Activated CD4-positive, alpha-beta memory T cell treated with anti-CD3 and anti-CD28 coated beads for 36 hours (primary cell): ENCODE data around the gene CHD8. TPM values are rescaled to one million over a fixed set of nuclear protein-coding genes. Genes with fewer than 3 reads are reported as not detected.
"Not testable (repeated sequence)": the region's sequence is repeated elsewhere in the genome, so short reads cannot be mapped to it uniquely, and the experiment has no call there.

Experiments used
- CTCF ChIA-PET: fragments of 350-600 bp; sonication (Branson Sonifier 250); formaldehyde crosslinking; loops from one replicate; lab custom pipeline; 2021; ENCODE audit warnings: antibody characterized with exemption, inconsistent platforms; lab: Charles Lee
- POLR2A ChIA-PET: fragments of 350-600 bp; sonication (Branson Sonifier 250); formaldehyde crosslinking; loops from one replicate; lab custom pipeline; 2021; ENCODE audit warnings: antibody characterized with exemption; lab: Charles Lee
- DNase-seq: peaks from one replicate; pipeline ENCODE4 v3.0.0-alpha.2; 2020
- H3K27ac Mint-ChIP-seq: one replicate; pipeline ENCODE4 v1.8.0; 2021; ENCODE audit warnings: mixed read lengths
- H3K27me3 Mint-ChIP-seq: one replicate; pipeline ENCODE4 v1.8.0; 2021; ENCODE audit warnings: mixed read lengths
- H3K36me3 Mint-ChIP-seq: one replicate; pipeline ENCODE4 v1.8.0; 2021; ENCODE audit warnings: mixed read lengths
- H3K4me1 Mint-ChIP-seq: one replicate; pipeline ENCODE4 v1.8.0; 2021; ENCODE audit warnings: low read depth, mixed read lengths
- H3K4me3 Mint-ChIP-seq: one replicate; pipeline ENCODE4 v1.8.0; 2021; ENCODE audit warnings: mild to moderate bottlenecking, mixed read lengths
- H3K9me3 Mint-ChIP-seq: one replicate; pipeline ENCODE4 v1.8.0; 2021; ENCODE audit warnings: mixed read lengths
- intact Hi-C: fragments of 100-400 bp; cut with micrococcal nuclease; formaldehyde crosslinking; loops from one replicate; pipeline ENCODE4 v1.15.1; 2023
- total RNA-seq, 2 experiments: library from RNA; stranded (reverse); gene quantifications; one replicate each; pipeline ENCODE4 v1.2.3, GENCODE V29; 2021

CHD8 gene
- total RNA-seq, 2 experiments from 2014 or later, result 80.1 to 87.7 TPM

GRCh38 chr14:21476523-21476924 lies 20.6 kb upstream of the CHD8 start:
- Mint-ChIP-seq H3K36me3 (peaks cover 14% of the 10 kb centered on the region), H3K27ac (peak overlapping the region; percentile 95), H3K9me3 (no peaks in the 10 kb centered on the region), H3K27me3 (no peaks in the 10 kb centered on the region), H3K4me1 (peaks cover 31% of the 10 kb centered on the region), H3K4me3 (peak overlapping the region; percentile 99)
- CTCF ChIA-PET, result interaction anchor here (0.6 to 4.0 kb wide), 9 partner anchors 20 to 49 kb away, joined by 3 to 35 read pairs (median 6); partner anchors contain the start of genes CHD8 and METTL3
- intact Hi-C loops, result loop anchor here (1.0 to 10.0 kb wide), 5 partner anchors 39 to 1988 kb away; partner anchors contain the start of genes NGDN and SUPT16H
- no peak for DNase-seq
- POLR2A ChIA-PET, result interaction anchor here (0.8 to 2.5 kb wide), 7 partner anchors 11 to 212 kb away, joined by 3 to 10 read pairs (median 5); partner anchors contain the start of genes CHD8 and METTL3

GRCh38 chr14:21475767-21476522 lies 20.0 kb upstream of the CHD8 start:
- no peak for DNase-seq
- intact Hi-C loops, result loop anchor here (1.0 to 10.0 kb wide), 5 partner anchors 39 to 1989 kb away; partner anchors contain the start of genes NGDN and SUPT16H
- Mint-ChIP-seq H3K4me3 (peak overlapping the region; percentile 99), H3K27me3 (no peaks in the 10 kb centered on the region), H3K9me3 (no peaks in the 10 kb centered on the region), H3K4me1 (peaks cover 29% of the 10 kb centered on the region), H3K36me3 (peaks cover 14% of the 10 kb centered on the region), H3K27ac (peak overlapping the region; percentile 95)
- ChIA-PET CTCF (interaction anchor here (0.6 to 4.0 kb wide), 9 partner anchors 20 to 50 kb away, joined by 3 to 35 read pairs (median 6); partner anchors contain the start of genes CHD8 and METTL3), POLR2A (interaction anchor here (0.8 to 2.5 kb wide), 6 partner anchors 18 to 211 kb away, joined by 3 to 10 read pairs (median 4); partner anchors contain the start of genes CHD8 and METTL3)

- peaks cover 20% of the 10 kb centered on the region for H3K36me3 Mint-ChIP-seq
- no peaks in the 10 kb centered on the region for H3K4me1 Mint-ChIP-seq
- no peak overlapping the region for H3K27ac Mint-ChIP-seq
- intact Hi-C loops, result no loop called here
- no peaks in the 10 kb centered on the region for H3K9me3 Mint-ChIP-seq
- no peak overlapping the region for H3K4me3 Mint-ChIP-seq
- ChIA-PET POLR2A (no interaction called here), CTCF (no interaction called here)
- H3K27me3 Mint-ChIP-seq, result no peaks in the 10 kb centered on the region
- no peak for DNase-seq
These were observed 11.7 kb upstream of the CHD8 start for GRCh38 chr14:21467616-21468015.

GRCh38 chr14:21455592-21455911 lies 371 bp downstream of the CHD8 start:
- H3K27ac Mint-ChIP-seq, result peak overlapping the region; percentile 98
- intact Hi-C loops, result loop anchor here (2.0 to 10.0 kb wide), 3 partner anchors 147 to 1129 kb away; partner anchors contain the start of gene DAD1
- peaks cover 10% of the 10 kb centered on the region for H3K36me3 Mint-ChIP-seq
- H3K4me3 Mint-ChIP-seq, result peak overlapping the region; percentile 91
- DNase-seq, result no peak
- H3K9me3 Mint-ChIP-seq, result no peaks in the 10 kb centered on the region
- ChIA-PET POLR2A (interaction anchor here (1.0 to 2.6 kb wide), 7 partner anchors 11 to 71 kb away, joined by 3 to 30 read pairs (median 4); partner anchors contain the start of genes METTL3, RAB2B, SUPT16H and TOX4), CTCF (interaction anchor here (0.6 to 3.7 kb wide), 20 partner anchors 10 to 619 kb away, joined by 3 to 34 read pairs (median 4); partner anchors contain the start of genes METTL3, RAB2B, SALL2 and TOX4)
- peaks cover 35% of the 10 kb centered on the region for H3K4me1 Mint-ChIP-seq
- H3K27me3 Mint-ChIP-seq, result no peaks in the 10 kb centered on the region

GRCh38 chr14:21454843-21455544 lies 929 bp downstream of the CHD8 start:
- POLR2A ChIA-PET, result interaction anchor here (1.0 to 2.6 kb wide), 8 partner anchors 12 to 221 kb away, joined by 3 to 30 read pairs (median 4); partner anchors contain the start of genes METTL3, RAB2B, SUPT16H and TOX4
- DNase-seq, result peak; percentile 55
- H3K4me1 Mint-ChIP-seq, result peaks cover 40% of the 10 kb centered on the region
- H3K27ac Mint-ChIP-seq, result peak overlapping the region; percentile 98
- no peaks in the 10 kb centered on the region for H3K9me3 Mint-ChIP-seq
- CTCF ChIA-PET, result interaction anchor here (0.9 to 3.7 kb wide), 11 partner anchors 9 to 71 kb away, joined by 3 to 34 read pairs (median 7); partner anchors contain the start of genes METTL3, RAB2B, SALL2 and TOX4
- peak overlapping the region; percentile 91 for H3K4me3 Mint-ChIP-seq
- no peaks in the 10 kb centered on the region for H3K27me3 Mint-ChIP-seq
- peaks cover 9% of the 10 kb centered on the region for H3K36me3 Mint-ChIP-seq
- intact Hi-C loops, result loop anchor here (1.0 to 10.0 kb wide), 5 partner anchors 41 to 1130 kb away; partner anchors contain the start of gene DAD1

- CTCF ChIA-PET, result interaction anchor here (0.7 to 1.4 kb wide), 3 partner anchors 13 to 185 kb away, joined by 3 read pairs; no protein-coding TSS in a partner anchor
- POLR2A ChIA-PET, result interaction anchor here (1.5 kb wide), 1 partner anchor 13 kb away, joined by 8 read pairs; no protein-coding TSS in a partner anchor
- intact Hi-C loops, result loop anchor here (1.0 to 10.0 kb wide), 6 partner anchors 13 to 1135 kb away; partner anchors contain the start of gene DAD1
- Mint-ChIP-seq H3K27me3 (no peaks in the 10 kb centered on the region), H3K36me3 (peaks cover 9% of the 10 kb centered on the region), H3K9me3 (no peaks in the 10 kb centered on the region), H3K4me3 (peak overlapping the region; percentile 16), H3K27ac (peak overlapping the region; percentile 91), H3K4me1 (peaks cover 68% of the 10 kb centered on the region)
- no peak for DNase-seq
These were observed 6.1 kb downstream of the CHD8 start for GRCh38 chr14:21449899-21450216.

- H3K36me3 Mint-ChIP-seq, H3K4me3 Mint-ChIP-seq, POLR2A ChIA-PET, DNase-seq, H3K27me3 Mint-ChIP-seq, H3K27ac Mint-ChIP-seq, CTCF ChIA-PET, H3K9me3 Mint-ChIP-seq, intact Hi-C loops: not testable (repeated sequence)
- peaks cover 35% of the 10 kb centered on the region for H3K4me1 Mint-ChIP-seq
These were observed 13.3 kb downstream of the CHD8 start for GRCh38 chr14:21442657-21443056.

GRCh38 chr14:21440859-21441258 lies 15.1 kb downstream of the CHD8 start:
- intact Hi-C loops, result no loop called here
- ChIA-PET CTCF (interaction anchor here (1.2 kb wide), 1 partner anchor 15 kb away, joined by 3 read pairs; the partner anchor contains the start of gene CHD8), POLR2A (no interaction called here)
- no peak overlapping the region for H3K27ac Mint-ChIP-seq
- no peak for DNase-seq
- no peaks in the 10 kb centered on the region for H3K9me3 Mint-ChIP-seq
- H3K4me3 Mint-ChIP-seq, result no peak overlapping the region
- H3K27me3 Mint-ChIP-seq, result no peaks in the 10 kb centered on the region
- peaks cover 31% of the 10 kb centered on the region for H3K4me1 Mint-ChIP-seq
- H3K36me3 Mint-ChIP-seq, result peaks cover 2% of the 10 kb centered on the region

GRCh38 chr14:21437063-21437901 lies 18.6 kb downstream of the CHD8 start:
- H3K4me1 Mint-ChIP-seq, result peaks cover 52% of the 10 kb centered on the region
- POLR2A ChIA-PET, result interaction anchor here (0.8 to 3.1 kb wide), 9 partner anchors 11 to 172 kb away, joined by 3 to 30 read pairs (median 7); partner anchors contain the start of genes CHD8, METTL3 and SUPT16H
- H3K36me3 Mint-ChIP-seq, result peaks cover 10% of the 10 kb centered on the region
- H3K4me3 Mint-ChIP-seq, result peak overlapping the region; percentile 80
- no peaks in the 10 kb centered on the region for H3K27me3 Mint-ChIP-seq
- H3K9me3 Mint-ChIP-seq, result no peaks in the 10 kb centered on the region
- H3K27ac Mint-ChIP-seq, result peak overlapping the region; percentile 71
- CTCF ChIA-PET, result interaction anchor here (0.6 to 2.6 kb wide), 8 partner anchors 12 to 74 kb away, joined by 3 to 27 read pairs (median 4); partner anchors contain the start of genes CHD8, RAB2B and TOX4
- intact Hi-C loops, result loop anchor here (1.0 to 5.0 kb wide), 7 partner anchors 12 to 170 kb away; partner anchors contain the start of genes CHD8, HNRNPC, METTL3 and RAB2B
- peak; percentile 99 for DNase-seq

GRCh38 chr14:21436567-21437062 lies 19.3 kb downstream of the CHD8 start:
- ChIA-PET CTCF (interaction anchor here (0.6 to 2.6 kb wide), 9 partner anchors 12 to 74 kb away, joined by 3 to 27 read pairs (median 4); partner anchors contain the start of genes CHD8, RAB2B and TOX4), POLR2A (interaction anchor here (0.9 to 3.1 kb wide), 8 partner anchors 10 to 169 kb away, joined by 3 to 30 read pairs (median 8); partner anchors contain the start of genes CHD8, METTL3 and SUPT16H)
- H3K36me3 Mint-ChIP-seq, result peaks cover 11% of the 10 kb centered on the region
- intact Hi-C loops, result loop anchor here (1.0 to 5.0 kb wide), 7 partner anchors 13 to 169 kb away; partner anchors contain the start of genes CHD8, HNRNPC, METTL3 and RAB2B
- DNase-seq, result no peak
- peaks cover 50% of the 10 kb centered on the region for H3K4me1 Mint-ChIP-seq
- peak overlapping the region; percentile 71 for H3K27ac Mint-ChIP-seq
- no peaks in the 10 kb centered on the region for H3K9me3 Mint-ChIP-seq
- no peaks in the 10 kb centered on the region for H3K27me3 Mint-ChIP-seq
- H3K4me3 Mint-ChIP-seq, result peak overlapping the region; percentile 80
